GM21786 (cell line): Measurements from ENCODE around the gene RPL3.

ENCODE experiments used
- ATAC-seq: cut with Tn5 transposase; IDR thresholded peaks from one replicate; pipeline ENCODE4 v1.9.1; 2021; ENCODE audit not compliant: unreplicated experiment

RPL3 gene

GRCh38 chr22:39301108-39301507, 18.3 kb downstream of the RPL3 start:
- no peak for ATAC-seq

- ATAC-seq = no peak
Measured at GRCh38 chr22:39300186-39300830, 19.1 kb downstream of the RPL3 start.

GRCh38 chr22:39299829-39300178, 19.6 kb downstream of the RPL3 start:
- no peak for ATAC-seq

- no peak for ATAC-seq
Measured at GRCh38 chr22:39298241-39298987, 21.0 kb downstream of the RPL3 start.

- ATAC-seq = no peak
Measured at GRCh38 chr22:39297490-39298240, 21.8 kb downstream of the RPL3 start.

- no peak for ATAC-seq
Measured at GRCh38 chr22:39296981-39297489, 22.4 kb downstream of the RPL3 start.

GRCh38 chr22:39296535-39296934, 22.9 kb downstream of the RPL3 start:
- ATAC-seq = no peak

GRCh38 chr22:39294571-39295468, 24.6 kb downstream of the RPL3 start:
- ATAC-seq = no peak

- ATAC-seq = no peak
Measured at GRCh38 chr22:39293766-39294368, 25.6 kb downstream of the RPL3 start.

- ATAC-seq = no peak
Measured at GRCh38 chr22:39292561-39293074, 26.8 kb downstream of the RPL3 start.

- no peak for ATAC-seq
Measured at GRCh38 chr22:39292031-39292462, 27.4 kb downstream of the RPL3 start.

- no peak for ATAC-seq
Measured at GRCh38 chr22:39291523-39291922, 27.9 kb downstream of the RPL3 start.

GRCh38 chr22:39290724-39291161, 28.7 kb downstream of the RPL3 start:
- ATAC-seq = no peak

- no peak for ATAC-seq
Measured at GRCh38 chr22:39289975-39290720, 29.3 kb downstream of the RPL3 start.

- ATAC-seq = no peak
Measured at GRCh38 chr22:39289533-39289932, 29.9 kb downstream of the RPL3 start.

GRCh38 chr22:39288135-39288898, 31.1 kb downstream of the RPL3 start:
- no peak for ATAC-seq

GRCh38 chr22:39287076-39287725, 32.2 kb downstream of the RPL3 start:
- no peak for ATAC-seq

GRCh38 chr22:39284983-39285382, 34.4 kb downstream of the RPL3 start:
- no peak for ATAC-seq
